GM21619 (cell line): ENCODE data around the gene HHIP.
"Not testable (repeated sequence)": the region's sequence is repeated elsewhere in the genome, so short reads cannot be mapped to it uniquely, and the experiment has no call there.

Experiments
- ATAC-seq: cut with Tn5 transposase; IDR thresholded peaks from one replicate; pipeline ENCODE4 v1.9.1; 2021; ENCODE audit not compliant: unreplicated experiment

Gene HHIP

DNA sequence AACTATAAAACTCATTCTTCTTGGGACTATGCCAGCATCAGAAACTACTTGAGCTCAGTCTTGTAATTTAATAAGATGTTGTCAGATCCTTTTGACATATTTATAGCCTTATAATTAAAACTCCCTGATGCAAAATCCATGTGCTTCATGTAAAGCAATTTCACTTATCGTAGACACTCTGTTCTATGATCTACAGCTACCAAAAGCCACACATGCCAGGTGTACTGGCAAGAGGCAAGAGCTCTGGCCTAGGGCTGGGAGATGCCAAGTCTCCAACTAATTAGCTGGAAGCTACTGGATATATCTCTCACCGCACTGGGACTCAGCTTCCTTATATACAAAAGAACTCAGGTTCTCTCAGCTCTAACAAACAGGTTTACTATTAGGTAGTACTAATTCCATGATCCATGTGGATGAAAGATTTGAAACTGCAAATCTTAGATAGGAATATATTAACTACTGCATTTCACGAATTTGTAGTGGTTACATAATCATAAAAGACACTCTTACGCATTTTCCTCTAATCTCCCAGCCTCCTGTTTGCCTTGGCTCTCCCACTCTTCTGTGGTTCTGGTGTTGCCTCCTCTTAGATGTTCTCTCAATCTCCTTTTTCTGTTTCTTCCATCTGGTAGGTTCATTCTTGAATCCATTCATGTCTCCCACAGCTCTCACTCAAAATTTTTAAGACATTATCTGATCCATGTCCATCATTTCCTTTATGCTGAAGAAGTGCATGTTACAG lies 103.0 kb downstream of the HHIP start:
- no peak for ATAC-seq

DNA sequence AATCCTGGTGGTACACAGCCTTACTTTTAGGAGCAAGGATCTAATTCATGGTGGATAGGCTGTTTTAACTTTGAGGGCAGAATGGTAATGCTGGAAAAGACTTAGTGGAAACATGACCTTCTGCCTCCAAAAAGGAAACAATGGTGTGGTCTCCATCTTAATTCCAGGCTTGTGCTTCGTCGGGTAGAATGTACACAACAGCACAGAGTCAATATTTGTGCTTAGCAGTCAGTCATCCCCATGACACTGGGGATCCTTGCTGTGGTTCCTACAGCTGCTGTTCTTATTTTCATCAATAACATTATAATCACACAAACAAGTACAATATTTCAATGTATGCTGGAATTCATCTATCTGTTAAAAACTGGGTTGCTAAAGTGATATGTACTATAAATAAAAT lies 104.4 kb downstream of the HHIP start:
- ATAC-seq = no peak

DNA sequence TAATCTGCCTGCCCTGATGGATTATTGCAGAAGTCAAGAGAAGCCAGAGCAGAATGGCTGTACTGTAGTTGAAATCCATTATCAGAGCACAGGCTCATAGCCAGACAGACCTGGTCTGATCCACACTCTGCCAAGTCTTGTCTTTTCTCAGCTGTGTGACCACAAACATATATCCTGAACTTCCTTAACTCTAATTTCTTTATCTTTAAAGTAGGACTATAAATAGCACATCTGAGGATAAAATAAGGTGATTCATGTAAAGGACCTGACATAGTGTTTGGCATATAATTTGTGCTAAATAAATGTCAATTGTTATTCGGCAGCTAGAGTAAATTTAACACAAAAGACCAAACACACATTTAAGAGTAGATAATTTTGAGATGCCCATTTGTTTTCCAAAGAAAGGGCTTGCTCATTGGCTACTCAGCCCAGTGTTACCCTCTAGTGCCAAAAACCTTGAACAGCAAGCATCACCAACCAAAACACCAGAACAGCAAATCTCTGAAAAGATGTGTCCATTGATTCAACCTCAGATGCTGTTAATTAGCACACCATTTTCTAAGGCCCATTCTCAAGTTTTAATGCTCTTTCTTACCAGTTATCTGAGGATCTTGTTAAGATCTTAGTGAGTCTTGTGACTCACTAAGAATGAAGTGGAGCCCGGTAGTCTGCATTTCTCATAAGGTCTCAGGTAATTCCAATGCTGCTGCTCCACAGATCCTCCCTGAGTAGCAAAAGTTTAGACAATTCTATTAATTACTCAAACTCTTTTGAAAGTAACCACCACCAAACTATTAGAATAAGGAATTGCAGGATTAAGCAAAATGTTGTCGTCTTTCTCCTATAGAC lies 108.8 kb downstream of the HHIP start:
- no peak for ATAC-seq

DNA sequence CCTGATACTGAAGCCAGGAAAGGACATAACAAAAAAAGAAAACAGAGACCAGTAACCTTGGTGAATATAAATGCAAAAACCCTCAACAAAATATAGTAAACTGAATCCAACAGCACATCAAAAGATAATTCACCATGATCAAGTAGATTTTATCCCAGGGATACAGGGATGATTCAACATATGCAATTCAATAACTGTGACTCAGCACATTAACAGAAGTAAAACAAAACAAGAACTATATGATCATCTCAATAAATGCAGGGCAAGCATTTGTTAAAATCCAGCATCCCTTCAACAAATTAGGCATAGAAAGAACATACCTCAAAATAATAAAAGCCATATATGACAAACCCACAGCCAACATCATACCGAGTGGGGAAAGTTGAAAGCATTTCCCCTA lies 112.0 kb downstream of the HHIP start:
- ATAC-seq = no peak

DNA sequence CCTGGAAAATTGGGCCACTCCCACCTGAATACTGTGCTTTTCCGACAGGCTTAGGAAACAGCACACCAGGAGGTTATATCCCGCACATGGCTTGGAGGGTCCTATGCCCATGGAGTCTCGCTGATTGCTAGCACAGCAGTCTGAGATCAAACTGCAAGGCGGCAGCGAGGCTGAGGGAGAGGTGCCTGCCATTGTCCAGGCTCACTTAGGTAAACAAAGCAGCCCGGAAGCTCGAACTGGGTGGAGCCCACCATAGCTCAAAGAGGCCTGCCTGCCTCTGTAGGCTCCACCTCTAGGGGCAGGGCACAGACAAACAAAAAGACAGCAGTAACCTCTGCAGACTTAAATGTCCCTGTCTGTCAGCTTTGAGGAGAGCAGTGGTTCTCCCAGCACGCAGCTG lies 122.9 kb downstream of the HHIP start:
- ATAC-seq = not testable (repeated sequence)

DNA sequence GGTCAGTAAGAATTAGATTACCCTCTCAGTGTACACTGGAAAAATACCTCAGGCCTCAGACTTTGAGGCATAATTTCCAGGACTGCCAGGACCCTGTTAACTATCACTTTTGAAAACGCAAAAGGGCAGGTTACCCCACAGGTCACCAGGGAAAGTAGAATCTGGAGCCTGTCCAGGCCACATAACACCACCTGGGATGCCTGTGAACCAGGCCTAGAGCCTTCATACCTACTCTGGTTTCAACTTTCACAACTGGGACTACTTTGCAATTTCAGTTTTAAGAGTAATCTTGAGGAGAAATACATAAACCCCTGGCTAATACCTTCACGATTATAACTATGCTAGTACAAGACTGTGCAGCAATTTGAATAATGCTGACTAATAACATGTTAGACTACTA lies 132.4 kb downstream of the HHIP start:
- ATAC-seq = no peak

DNA sequence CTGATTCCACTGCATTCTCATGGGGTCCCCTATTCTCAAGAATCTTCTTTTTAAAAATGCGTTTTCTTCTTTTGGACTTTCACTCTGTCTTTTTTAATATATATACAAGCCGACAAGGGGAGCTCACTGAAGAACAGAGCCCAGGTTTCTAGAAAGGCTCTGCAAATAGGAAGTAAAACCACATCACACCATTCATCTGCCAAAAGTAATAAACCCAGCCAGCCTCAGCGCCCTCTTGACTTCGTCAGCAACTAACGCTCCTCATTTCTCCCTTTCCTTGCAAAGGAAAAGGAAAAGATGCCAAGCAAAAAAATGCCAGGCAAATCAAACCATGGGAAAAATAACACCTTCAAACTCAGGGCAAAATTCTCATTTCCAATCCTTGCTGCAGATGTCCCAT lies 136.4 kb downstream of the HHIP start:
- no peak for ATAC-seq

DNA sequence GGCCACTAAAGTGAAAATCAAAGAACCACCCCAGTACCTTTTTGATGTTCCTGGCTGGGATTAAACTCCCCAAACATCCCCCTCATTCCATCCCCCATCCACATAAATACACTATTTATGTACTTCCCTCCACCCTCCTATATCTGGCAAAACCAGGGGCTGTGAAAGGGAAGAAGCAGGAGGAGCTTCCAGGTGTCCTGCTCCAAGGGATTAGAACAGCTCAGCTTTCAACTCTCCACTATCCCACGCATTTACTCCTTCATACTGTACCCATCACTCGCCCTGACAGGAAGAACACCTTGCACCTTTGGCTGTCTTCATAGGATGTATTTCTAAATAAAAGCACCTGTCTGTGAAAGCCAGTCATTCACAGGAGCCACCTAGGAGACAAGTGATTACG lies 140.0 kb downstream of the HHIP start:
- ATAC-seq = no peak

DNA sequence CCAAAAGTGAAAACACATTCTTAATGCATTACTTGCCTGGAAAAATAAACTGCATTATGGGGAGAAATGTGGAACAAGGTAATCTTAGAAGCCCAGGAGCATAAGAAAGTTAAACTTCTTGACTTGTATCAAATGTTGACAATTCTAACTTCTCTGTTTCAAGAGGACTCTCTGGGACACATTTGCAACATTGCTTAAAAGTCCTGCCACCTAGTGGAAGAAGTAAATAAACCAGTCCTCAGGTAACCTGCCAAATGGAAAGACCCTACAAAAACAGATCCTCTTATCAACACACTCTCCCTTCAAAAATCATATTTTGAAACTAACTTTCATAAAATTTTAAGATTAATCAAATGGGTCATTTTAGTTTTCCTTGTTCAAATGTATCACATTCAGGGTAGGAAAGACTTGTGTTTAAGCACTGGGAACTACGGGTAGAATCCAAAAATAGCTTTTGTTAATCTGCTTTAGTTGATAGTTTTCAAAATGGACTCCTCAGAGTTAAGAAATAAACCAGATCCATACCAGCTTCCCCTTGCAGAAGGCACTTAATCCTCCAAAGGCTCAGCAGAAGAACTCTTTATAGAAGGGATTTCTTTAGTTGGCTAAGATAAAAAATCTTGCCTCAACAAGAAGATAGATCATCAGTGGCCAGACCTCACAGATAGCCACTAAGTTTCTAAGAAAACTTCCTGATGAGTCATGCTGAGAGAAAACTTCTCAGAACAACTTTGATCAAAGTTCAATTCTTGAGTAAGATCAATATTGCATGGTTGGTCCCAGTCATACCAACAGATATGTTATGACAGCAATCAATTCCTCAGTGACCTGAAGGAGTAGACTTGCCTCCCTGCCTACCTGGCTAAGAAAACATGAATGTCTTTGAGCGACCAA lies 141.7 kb downstream of the HHIP start:
- ATAC-seq = peak; percentile 66

DNA sequence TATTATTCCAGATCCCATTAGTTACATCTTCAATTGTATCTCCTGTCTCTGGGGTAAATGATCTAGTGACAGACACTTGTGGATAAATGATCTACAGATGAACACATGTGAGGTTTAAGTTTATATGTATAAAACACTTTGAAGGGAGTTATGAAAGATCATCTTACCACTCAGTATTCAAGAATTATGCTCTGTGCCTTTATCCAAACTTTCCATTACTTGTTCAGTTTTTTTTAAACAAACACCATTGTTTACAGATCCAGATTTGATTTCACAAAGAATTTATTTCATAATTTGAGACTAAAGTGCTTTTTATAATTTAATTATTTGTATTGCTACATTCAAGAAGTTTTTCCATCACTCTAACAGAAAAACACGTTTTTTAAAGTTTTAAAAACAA lies 142.5 kb downstream of the HHIP start:
- no peak for ATAC-seq

DNA sequence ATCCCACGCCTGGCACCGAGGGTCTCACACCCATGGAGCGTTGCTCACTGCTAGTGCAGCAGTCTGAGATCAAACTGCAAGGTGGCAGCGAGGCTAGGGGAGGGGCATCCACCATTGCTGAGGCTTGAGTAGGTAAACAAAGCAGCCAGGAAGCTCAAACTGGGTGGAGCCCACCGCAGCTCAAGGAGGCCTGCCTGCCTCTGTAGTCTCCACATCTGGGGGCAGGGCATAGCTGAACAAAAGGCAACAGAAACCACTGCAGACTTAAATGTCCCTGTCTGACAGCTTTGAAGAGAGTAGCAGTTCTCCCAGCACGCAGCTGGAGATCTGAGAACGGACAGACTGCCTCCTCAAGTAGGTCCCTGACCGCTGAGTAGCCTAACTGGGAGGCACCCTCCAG lies 146.0 kb downstream of the HHIP start:
- ATAC-seq = not testable (repeated sequence)
